Prostate gland (tissue), 2 donors: ENCODE measurements around the gene ING3.

Source experiments
- CTCF ChIP-seq, 4 experiments: fragments of 200-600 bp in 2 of 4; fragments of 450-650 bp in 2 of 4; sonication (generic) in 2 of 4; IDR thresholded peaks; 1 replicate in 3 of 4; 2 replicates in 1 of 4; pipeline ENCODE4 v1.5.1; 2016 to 2019; ENCODE audit warnings: antibody characterized with exemption in 4 of 4, mild to moderate bottlenecking in 2 of 4, moderate library complexity in 2 of 4
- POLR2AphosphoS5 ChIP-seq: sonication (generic); formaldehyde crosslinking; IDR thresholded peaks from one replicate; pipeline ENCODE4 v1.6.1; 2017; ENCODE audit warnings: antibody characterized with exemption

- no peak for TF ChIP-seq CTCF (IDR thresholded peaks at IDR 0.05)
- TF ChIP-seq POLR2AphosphoS5: no peak
Observed at GRCh38 chr7:120931243-120931642, 19.3 kb upstream of the ING3 start.
